Femur (tissue), 1 donor: Measurements from ENCODE around the gene ATAD2B.
A peak's percentile ranks its signal among the peaks of the same experiment; 100 is the strongest.
"Not testable (repeated sequence)": the region's sequence is repeated elsewhere in the genome, so short reads cannot be mapped to it uniquely, and the experiment has no call there.

Experiments
- DNase-seq: peaks from one replicate; pipeline ENCODE4 v3.0.0-alpha.2; 2017

Gene ATAD2B

GRCh38 chr2:23782646-23783045 is 144.3 kb downstream of the ATAD2B start:
- no peak for DNase-seq

DNA sequence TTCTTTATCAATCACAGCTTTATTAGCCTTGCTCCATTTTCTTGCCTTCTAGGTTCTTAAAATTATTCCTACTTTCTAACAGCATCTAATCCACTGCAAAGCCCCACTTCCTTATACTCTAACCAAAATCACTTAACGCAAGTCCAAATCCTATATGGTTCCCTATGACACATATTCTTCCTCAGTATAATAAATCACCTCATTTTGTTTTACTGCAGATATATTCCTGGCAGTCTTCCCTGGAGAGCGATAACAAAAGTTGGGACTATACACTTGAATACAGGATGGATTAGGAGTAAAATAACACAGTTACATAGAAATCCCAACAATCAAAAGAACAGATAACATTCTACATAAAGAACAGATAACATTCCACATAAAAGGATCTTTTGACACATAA is 144.8 kb downstream of the ATAD2B start:
- no peak for DNase-seq

GRCh38 chr2:23780465-23780864 is 146.5 kb downstream of the ATAD2B start:
- DNase-seq: not testable (repeated sequence)

GRCh38 chr2:23777826-23778225 is 149.1 kb downstream of the ATAD2B start:
- DNase-seq: no peak

GRCh38 chr2:23776021-23776420 is 150.9 kb downstream of the ATAD2B start:
- no peak for DNase-seq

- no peak for DNase-seq
Measured at GRCh38 chr2:23772684-23773083, 154.2 kb downstream of the ATAD2B start.

GRCh38 chr2:23772056-23772455 is 154.9 kb downstream of the ATAD2B start:
- no peak for DNase-seq

- no peak for DNase-seq
Measured at GRCh38 chr2:23769364-23769763, 157.6 kb downstream of the ATAD2B start.

GRCh38 chr2:23767876-23768621 is 158.9 kb downstream of the ATAD2B start:
- no peak for DNase-seq

DNA sequence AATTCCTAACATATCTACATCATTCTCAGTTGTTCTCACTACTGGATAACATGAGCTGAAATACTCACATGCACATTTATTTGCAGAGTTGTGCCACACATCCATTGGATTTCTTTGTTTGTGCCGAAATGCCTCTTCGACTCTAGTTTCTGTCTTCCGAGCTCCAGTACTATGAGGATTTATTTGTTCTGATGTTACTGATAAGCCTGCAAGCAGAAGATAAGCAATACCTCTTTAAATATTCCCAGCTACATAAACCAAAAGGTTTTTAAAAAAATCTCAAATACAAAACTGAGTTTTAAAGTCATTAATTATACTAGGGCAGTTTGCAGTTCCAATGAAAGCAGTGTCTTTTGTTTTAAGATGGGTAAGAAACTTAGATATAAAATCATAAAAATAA is 164.8 kb downstream of the ATAD2B start:
- DNase-seq: no peak

GRCh38 chr2:23761638-23762037 is 165.3 kb downstream of the ATAD2B start:
- no peak for DNase-seq

- DNase-seq: no peak
Measured at GRCh38 chr2:23760736-23761135, 166.2 kb downstream of the ATAD2B start.

DNA sequence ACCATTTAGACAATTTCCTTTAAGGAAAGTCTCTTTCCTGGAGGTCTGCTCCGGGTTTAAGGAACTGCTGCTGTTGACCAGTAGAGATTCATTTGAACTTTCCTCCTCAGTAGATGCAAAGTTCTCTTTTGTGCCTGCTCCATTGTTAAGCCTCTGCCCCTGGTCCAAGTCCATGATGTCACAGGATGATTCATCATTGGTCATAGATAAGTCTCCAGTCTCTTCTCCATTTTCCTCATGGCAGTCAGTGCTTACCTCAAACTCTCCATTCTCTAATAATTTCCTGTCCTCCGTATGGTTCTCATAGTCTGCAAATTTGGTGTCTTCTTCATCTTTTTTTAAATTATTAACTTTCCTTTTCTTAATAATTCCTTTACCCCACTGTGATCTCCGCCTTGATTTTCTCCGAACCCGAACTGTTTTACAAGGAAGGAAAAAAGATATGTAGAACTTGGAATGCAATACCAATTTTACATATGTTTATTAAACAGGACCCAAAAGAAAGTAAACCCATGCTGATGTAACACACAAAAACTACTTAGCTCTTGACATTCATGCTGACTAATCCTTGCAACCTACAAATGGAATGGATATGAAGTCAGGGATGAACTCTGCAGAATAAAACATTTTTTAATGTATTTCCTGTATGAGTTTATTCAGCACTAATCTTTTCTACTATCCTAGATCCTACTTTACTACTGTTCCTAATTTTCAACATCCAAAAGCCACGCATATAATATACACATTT is 169.1 kb downstream of the ATAD2B start:
- DNase-seq: no peak

DNA sequence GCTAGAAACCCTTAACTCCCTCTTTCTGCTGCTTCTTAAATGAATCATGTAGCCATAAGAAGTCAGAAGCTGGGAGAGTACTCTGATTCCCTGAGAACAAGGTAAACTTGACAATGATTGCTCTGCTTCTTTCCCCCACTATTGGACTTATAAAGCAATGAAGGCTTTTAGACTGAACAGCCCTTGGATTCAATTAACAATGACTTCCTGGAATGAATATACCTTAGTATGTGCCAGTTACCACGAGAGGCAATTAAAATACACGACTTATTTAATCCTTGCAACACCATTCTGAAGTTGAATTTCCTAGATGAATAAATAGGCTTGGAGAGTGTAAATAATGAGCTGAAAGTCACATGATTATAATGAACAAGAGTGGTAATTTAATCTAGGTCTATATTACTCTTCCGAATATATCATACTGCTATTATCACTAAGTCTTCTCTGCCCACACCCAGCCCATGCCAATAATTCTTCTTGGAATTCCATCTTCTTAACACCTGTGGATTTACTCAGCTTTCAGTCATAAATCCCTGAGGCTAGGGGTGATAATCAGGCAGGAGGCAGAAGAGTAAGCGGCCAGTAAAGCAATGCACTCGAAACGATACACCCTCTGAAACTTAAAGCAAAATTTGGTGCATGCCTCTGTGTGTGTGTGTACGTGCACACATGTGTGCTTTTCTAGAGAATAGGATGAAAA is 170.2 kb downstream of the ATAD2B start:
- DNase-seq: no peak

- no peak for DNase-seq
Measured at GRCh38 chr2:23754970-23755369, 172.0 kb downstream of the ATAD2B start.

- no peak for DNase-seq
Measured at GRCh38 chr2:23753291-23754010, 173.5 kb downstream of the ATAD2B start.

DNA sequence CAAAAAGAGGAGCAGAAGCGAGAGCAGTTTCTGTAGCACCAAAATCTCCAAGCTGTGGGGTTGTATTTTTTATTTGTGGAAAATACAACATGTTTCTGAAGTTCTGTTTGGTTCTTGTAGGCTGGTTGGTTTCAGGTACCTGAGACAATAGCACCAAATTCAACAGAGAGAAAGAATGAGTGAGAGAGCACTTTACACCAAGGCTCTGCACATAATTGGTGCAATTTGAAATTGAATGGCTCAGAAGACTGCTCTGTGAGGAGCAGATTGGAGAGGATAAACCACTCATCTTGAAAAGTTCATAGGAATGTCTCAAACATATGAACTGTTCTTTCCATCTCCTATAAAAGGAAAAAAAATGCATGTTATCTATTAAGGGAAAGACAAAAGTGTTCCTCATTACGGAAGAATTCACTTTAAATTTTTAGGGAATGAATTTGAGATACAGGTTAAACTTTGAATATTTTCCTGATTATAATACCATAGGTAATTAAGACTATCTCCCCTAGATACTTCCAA is 175.1 kb downstream of the ATAD2B start:
- DNase-seq: no peak

- DNase-seq: no peak
Measured at GRCh38 chr2:23746141-23746863, 180.6 kb downstream of the ATAD2B start.

DNA sequence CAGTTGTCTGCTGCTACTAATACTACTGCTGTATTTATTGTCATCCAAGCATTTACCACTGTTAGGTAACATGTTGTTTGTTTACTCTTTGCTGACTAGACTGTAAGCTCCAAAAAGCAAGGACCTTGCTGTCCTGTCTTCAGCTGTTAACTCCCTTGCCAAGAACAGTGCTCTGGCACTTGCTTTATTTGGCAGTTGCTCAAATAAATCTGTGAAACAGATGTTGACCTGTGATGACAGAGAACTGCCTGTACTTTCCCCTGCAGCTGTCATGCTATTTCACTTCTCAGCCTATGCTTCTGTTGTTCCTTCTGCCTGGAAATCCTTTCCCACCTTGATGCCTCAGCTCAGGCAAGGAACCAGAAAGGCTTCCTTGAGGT is 181.2 kb downstream of the ATAD2B start:
- DNase-seq: peak; percentile 78

DNA sequence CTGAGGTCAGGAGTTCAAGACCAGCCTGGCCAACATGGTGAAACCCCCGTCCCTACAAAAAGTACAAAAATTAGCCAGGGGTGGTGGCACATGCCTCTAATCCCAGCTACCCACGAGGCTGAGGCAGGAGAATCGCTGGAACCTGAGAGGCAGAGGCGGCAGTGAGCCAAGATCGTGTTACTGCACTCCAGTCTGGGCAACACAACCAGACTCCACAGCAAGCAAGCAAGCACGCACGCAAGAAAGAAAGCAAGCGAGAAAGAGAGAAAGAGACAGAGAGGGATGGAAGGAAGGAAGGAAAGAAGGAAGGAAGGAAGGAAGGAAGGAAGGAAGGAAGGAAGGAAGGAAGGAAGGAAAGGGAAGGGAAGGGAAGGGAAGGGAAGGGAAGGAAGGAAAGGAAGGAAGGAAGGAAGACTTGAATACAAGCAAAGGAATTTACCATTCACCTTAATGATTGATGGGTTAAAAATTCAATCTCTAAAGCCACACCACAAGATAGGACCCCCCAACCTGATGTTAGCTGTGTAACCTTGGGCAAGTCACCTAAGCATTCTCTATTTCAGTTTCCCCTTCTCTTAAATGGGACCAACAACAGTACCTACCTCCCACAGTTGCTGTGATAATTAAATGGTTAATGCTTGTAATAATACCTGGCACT is 181.7 kb downstream of the ATAD2B start:
- peak; percentile 53 for DNase-seq

GRCh38 chr2:23736783-23737182 is 190.1 kb downstream of the ATAD2B start:
- DNase-seq: not testable (repeated sequence)

DNA sequence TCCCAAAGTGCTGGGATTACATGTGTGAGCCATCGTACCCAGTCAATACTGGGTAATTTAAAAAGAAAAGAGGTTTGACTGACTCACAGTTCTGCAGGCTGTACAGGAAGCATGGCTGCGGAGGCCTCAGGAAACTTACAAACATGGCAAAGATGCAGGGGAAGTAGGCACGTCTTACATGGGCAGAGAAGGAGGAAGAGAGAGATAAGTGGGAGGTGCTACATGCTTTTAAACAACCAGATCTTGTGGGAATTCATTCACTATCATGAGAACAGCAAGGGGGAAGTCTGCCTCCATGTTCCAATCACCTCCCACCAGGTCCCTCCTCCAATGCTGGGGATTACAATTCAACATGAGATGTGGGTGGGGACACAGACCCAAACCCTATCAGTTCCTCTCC is 192.5 kb downstream of the ATAD2B start:
- no peak for DNase-seq
